Neural cell (in vitro differentiated cells): ENCODE data around the gene ALDH1L1. TPM values are rescaled to one million over a fixed set of nuclear protein-coding genes. Genes with fewer than 3 reads are reported as not detected.

Source experiments
- H2AFZ ChIP-seq: fragments of 200-600, 300-800 bp; sonication (generic), shearing (Covaris generic); 2 replicates; pipeline ENCODE4 v1.6.0; 2014; ENCODE audit warnings: low read depth, mild to moderate bottlenecking, antibody characterized with exemption, low read length, moderate library complexity
- H3F3A ChIP-seq: fragments of 200-600 bp; shearing (Covaris generic); 2 replicates; pipeline ENCODE4 v1.6.1; 2016; ENCODE audit warnings: mild to moderate bottlenecking, moderate library complexity, mixed read lengths, antibody characterized with exemption, low read length; ENCODE audit not compliant: insufficient read depth, poor library complexity, severe bottlenecking
- H3K27ac ChIP-seq: fragments of 200-600, 300-800 bp; sonication (generic), shearing (Covaris generic); 2 replicates; pipeline ENCODE4 v1.5.1; 2014; ENCODE audit warnings: mild to moderate bottlenecking, low read length, moderate library complexity
- H3K27me3 ChIP-seq: fragments of 300-800, 200-600 bp; sonication (generic), shearing (Covaris generic); 2 replicates; pipeline ENCODE4 v1.6.0; 2014; ENCODE audit warnings: mild to moderate bottlenecking, low read depth, low read length, moderate library complexity; ENCODE audit not compliant: insufficient read depth
- H3K36me3 ChIP-seq: fragments of 300-800, 200-600 bp; sonication (generic), shearing (Covaris generic); 2 replicates; pipeline ENCODE4 v1.5.1; 2014; ENCODE audit warnings: mild to moderate bottlenecking, antibody characterized with exemption, low read length, moderate library complexity; ENCODE audit not compliant: insufficient read depth
- H3K4me2 ChIP-seq: fragments of 300-800, 200-600 bp; sonication (generic), shearing (Covaris generic); 2 replicates; pipeline ENCODE4 v1.6.0; 2014; ENCODE audit warnings: mild to moderate bottlenecking, low read length
- H3K4me3 ChIP-seq: fragments of 300-800, 200-600 bp; sonication (generic), shearing (Covaris generic); 2 replicates; pipeline ENCODE4 v1.5.1; 2014; ENCODE audit warnings: mild to moderate bottlenecking, low read length, moderate library complexity
- H3K79me2 ChIP-seq: fragments of 200-600 bp; shearing (Covaris generic); replicated peaks from 2 replicates; pipeline ENCODE4 v1.6.0; 2014; ENCODE audit warnings: mild to moderate bottlenecking, low read length, moderate library complexity; ENCODE audit not compliant: insufficient read depth
- H3K9ac ChIP-seq: fragments of 300-800, 200-600 bp; sonication (generic), shearing (Covaris generic); 2 replicates; pipeline ENCODE4 v1.6.1; 2016; ENCODE audit warnings: mild to moderate bottlenecking, low read length, mixed read lengths
- H3K9me2 ChIP-seq: fragments of 200-600 bp; shearing (Covaris generic); 2 replicates; pipeline ENCODE4 v1.6.1; 2016; ENCODE audit warnings: mild to moderate bottlenecking, low read length, mixed read lengths; ENCODE audit not compliant: insufficient read depth
- H3K9me3 ChIP-seq: fragments of 200-600, 300-800 bp; sonication (generic), shearing (Covaris generic); 2 replicates; pipeline ENCODE4 v1.6.1; 2016; ENCODE audit warnings: mild to moderate bottlenecking, mixed run types, low read length, moderate library complexity, mixed read lengths
- H4K20me1 ChIP-seq: fragments of 200-600 bp; shearing (Covaris generic); 2 replicates; pipeline ENCODE4 v1.6.1; 2016; ENCODE audit warnings: mild to moderate bottlenecking, mixed run types; ENCODE audit not compliant: insufficient read depth
- EP300 ChIP-seq: fragments of 450-650 bp; conservative IDR thresholded peaks from 2 replicates; pipeline ENCODE4 v1.6.1; 2014; ENCODE audit warnings: antibody characterized with exemption, mild to moderate bottlenecking, moderate library complexity; ENCODE audit not compliant: poor library complexity, severe bottlenecking
- EZH2 ChIP-seq: fragments of 200-600, 300-800 bp; shearing (Covaris generic), sonication (generic); IDR thresholded peaks from 2 replicates; pipeline ENCODE4 v1.6.1; 2014; ENCODE audit warnings: antibody characterized with exemption, low read length, borderline replicate concordance, mild to moderate bottlenecking; ENCODE audit not compliant: insufficient read depth, poor library complexity, severe bottlenecking
- MXI1 ChIP-seq: fragments of 450-650 bp; conservative IDR thresholded peaks from 2 replicates; pipeline ENCODE4 v1.6.1; 2014; ENCODE audit warnings: antibody characterized with exemption, mild to moderate bottlenecking; ENCODE audit not compliant: poor library complexity, severe bottlenecking
- POLR2AphosphoS5 ChIP-seq: IDR thresholded peaks from 2 replicates; pipeline ENCODE4 v1.6.1; 2012
- RAD21 ChIP-seq: fragments of 450-650 bp; conservative IDR thresholded peaks from 2 replicates; pipeline ENCODE4 v1.6.1; 2014; ENCODE audit warnings: antibody characterized with exemption, mild to moderate bottlenecking, moderate library complexity
- SMC3 ChIP-seq: fragments of 450-650 bp; conservative IDR thresholded peaks from 2 replicates; pipeline ENCODE4 v1.6.1; 2014; ENCODE audit warnings: antibody characterized with exemption, mild to moderate bottlenecking, moderate library complexity; ENCODE audit not compliant: poor library complexity
- TAF1 ChIP-seq: IDR thresholded peaks from 2 replicates; pipeline ENCODE4 v1.6.1; 2012; ENCODE audit warnings: low read depth
- polyA plus RNA-seq: library from polyadenylated mRNA; depleted of rRNA; stranded (reverse); fragments of >200 nt; gene quantifications from 2 replicates; pipeline ENCODE4 v1.2.3, GENCODE V29; 2014
- TF ChIP-seq, protein P1 (sequence below): fragments of 450-650 bp; IDR thresholded peaks from 2 replicates; pipeline ENCODE4 v1.5.1; 2014; ENCODE audit warnings: antibody characterized with exemption, mild to moderate bottlenecking, moderate library complexity; ENCODE audit not compliant: poor library complexity, severe bottlenecking
- TF ChIP-seq, protein P2 (sequence below): IDR thresholded peaks from 2 replicates; pipeline ENCODE4 v1.6.1; 2012; ENCODE audit warnings: borderline replicate concordance

ALDH1L1 gene
- polyA plus RNA-seq, 1 donor from 2014 or later: not detected

DNA sequence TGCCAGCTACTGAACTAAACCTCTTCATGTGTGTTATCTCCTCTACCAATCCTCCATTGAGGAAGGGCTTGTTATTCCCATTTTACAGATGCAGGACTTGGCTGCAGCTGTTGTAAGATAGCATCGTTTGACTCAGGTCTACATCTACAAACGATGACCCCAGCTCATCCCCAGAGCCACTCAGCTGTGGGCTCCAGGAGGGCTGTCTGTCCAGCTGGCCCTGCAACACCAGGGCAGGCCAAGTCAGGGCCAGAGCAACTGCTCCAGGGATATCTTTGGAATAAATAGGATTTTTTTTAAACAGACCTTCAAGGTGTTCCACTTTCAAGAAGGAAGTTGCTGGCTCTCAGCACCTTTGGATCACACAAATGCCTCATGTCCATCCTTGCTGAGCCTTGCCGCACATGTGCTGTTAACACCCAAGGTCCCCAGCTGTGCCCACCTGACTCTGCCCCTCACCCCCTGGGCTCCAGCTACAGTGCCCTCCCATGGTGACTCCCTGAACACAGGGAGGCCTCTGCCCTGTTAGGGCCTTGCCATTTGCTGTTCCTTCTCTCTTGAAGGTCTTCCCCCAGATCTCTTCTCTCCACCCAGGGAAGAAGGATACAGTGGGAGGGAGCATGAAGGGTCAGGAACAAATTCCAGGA is 31.0 kb downstream of the ALDH1L1 start:
- H3F3A ChIP-seq: no peaks in the 10 kb centered on the region
- H3K27me3 ChIP-seq: no peaks in the 10 kb centered on the region
- H3K9me2 ChIP-seq: no peaks in the 10 kb centered on the region
- no peak overlapping the region for H3K4me3 ChIP-seq
- H3K27ac ChIP-seq: no peak overlapping the region
- H2AFZ ChIP-seq: no peak overlapping the region
- TF ChIP-seq TAF1 (no peak), EP300 (no peak), EZH2 (no peak), SMC3 (no peak), POLR2AphosphoS5 (no peak), RAD21 (no peak), MXI1 (no peak)
- TF ChIP-seq, protein P1, sequence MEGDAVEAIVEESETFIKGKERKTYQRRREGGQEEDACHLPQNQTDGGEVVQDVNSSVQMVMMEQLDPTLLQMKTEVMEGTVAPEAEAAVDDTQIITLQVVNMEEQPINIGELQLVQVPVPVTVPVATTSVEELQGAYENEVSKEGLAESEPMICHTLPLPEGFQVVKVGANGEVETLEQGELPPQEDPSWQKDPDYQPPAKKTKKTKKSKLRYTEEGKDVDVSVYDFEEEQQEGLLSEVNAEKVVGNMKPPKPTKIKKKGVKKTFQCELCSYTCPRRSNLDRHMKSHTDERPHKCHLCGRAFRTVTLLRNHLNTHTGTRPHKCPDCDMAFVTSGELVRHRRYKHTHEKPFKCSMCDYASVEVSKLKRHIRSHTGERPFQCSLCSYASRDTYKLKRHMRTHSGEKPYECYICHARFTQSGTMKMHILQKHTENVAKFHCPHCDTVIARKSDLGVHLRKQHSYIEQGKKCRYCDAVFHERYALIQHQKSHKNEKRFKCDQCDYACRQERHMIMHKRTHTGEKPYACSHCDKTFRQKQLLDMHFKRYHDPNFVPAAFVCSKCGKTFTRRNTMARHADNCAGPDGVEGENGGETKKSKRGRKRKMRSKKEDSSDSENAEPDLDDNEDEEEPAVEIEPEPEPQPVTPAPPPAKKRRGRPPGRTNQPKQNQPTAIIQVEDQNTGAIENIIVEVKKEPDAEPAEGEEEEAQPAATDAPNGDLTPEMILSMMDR: no peak
- TF ChIP-seq, protein P2, sequence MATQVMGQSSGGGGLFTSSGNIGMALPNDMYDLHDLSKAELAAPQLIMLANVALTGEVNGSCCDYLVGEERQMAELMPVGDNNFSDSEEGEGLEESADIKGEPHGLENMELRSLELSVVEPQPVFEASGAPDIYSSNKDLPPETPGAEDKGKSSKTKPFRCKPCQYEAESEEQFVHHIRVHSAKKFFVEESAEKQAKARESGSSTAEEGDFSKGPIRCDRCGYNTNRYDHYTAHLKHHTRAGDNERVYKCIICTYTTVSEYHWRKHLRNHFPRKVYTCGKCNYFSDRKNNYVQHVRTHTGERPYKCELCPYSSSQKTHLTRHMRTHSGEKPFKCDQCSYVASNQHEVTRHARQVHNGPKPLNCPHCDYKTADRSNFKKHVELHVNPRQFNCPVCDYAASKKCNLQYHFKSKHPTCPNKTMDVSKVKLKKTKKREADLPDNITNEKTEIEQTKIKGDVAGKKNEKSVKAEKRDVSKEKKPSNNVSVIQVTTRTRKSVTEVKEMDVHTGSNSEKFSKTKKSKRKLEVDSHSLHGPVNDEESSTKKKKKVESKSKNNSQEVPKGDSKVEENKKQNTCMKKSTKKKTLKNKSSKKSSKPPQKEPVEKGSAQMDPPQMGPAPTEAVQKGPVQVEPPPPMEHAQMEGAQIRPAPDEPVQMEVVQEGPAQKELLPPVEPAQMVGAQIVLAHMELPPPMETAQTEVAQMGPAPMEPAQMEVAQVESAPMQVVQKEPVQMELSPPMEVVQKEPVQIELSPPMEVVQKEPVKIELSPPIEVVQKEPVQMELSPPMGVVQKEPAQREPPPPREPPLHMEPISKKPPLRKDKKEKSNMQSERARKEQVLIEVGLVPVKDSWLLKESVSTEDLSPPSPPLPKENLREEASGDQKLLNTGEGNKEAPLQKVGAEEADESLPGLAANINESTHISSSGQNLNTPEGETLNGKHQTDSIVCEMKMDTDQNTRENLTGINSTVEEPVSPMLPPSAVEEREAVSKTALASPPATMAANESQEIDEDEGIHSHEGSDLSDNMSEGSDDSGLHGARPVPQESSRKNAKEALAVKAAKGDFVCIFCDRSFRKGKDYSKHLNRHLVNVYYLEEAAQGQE: no peak
- H4K20me1 ChIP-seq: no peaks in the 10 kb centered on the region
- no peaks in the 10 kb centered on the region for H3K36me3 ChIP-seq
- H3K9me3 ChIP-seq: no peaks in the 10 kb centered on the region
- H3K4me2 ChIP-seq: no peak overlapping the region
- no peaks in the 10 kb centered on the region for H3K79me2 ChIP-seq
- H3K9ac ChIP-seq: no peak overlapping the region

DNA sequence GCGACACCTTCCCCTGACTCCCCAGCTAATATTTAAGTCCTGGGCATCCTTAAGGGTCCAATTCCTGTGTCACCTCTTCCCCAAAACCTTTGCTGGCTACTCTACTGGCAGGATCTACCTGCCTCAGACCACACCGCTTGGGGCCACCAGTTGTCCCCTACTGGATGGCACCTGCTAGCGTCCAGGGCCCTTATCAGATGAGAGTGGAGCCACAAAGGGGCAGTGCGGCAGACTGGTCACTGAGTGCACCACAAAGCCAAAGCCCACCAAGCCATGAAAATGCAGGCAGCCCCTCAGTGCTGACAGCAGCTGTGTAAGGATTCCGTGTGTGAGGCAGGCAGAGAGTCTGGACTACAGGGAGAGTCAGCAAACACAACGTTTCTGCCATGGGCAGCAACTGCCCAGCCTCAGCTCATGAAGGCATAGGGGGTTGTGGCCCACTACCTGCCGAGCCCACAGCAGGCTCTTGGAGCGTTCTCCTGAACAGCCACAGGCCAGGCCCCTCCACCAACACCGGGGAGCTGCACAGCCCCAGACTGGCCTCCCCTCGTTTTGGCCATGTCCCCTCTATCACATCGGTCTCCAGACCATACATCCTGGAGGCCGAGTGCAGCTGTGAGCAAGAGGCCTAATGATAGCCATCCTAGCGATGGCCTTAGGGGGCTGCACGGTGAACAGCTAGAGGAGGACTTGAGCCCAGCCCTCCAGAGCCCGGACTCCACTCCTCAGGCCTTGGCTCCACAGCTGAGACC is 32.3 kb downstream of the ALDH1L1 start:
- Histone ChIP-seq H3K9me3 (no peaks in the 10 kb centered on the region), H2AFZ (no peak overlapping the region), H3K36me3 (no peaks in the 10 kb centered on the region), H3K9me2 (no peaks in the 10 kb centered on the region), H3K4me3 (no peak overlapping the region), H3F3A (no peaks in the 10 kb centered on the region), H3K79me2 (no peaks in the 10 kb centered on the region), H4K20me1 (no peaks in the 10 kb centered on the region), H3K4me2 (no peak overlapping the region), H3K9ac (no peak overlapping the region), H3K27ac (no peak overlapping the region), H3K27me3 (no peaks in the 10 kb centered on the region)
- TF ChIP-seq, protein P2: no peak
